Endometrium (tissue), 2 donors: Measurements from ENCODE around the gene PDIA4.
"Not testable (repeated sequence)": the region's sequence is repeated elsewhere in the genome, so short reads cannot be mapped to it uniquely, and the experiment has no call there.

Experiments
- FAIRE-seq: peaks from 2 replicates; lab custom pipeline; 2012; peaks lifted over from hg19 to GRCh38; lab: Jason Lieb, UNC
- donor health status: control.
- donor health status: control.

PDIA4 gene

DNA sequence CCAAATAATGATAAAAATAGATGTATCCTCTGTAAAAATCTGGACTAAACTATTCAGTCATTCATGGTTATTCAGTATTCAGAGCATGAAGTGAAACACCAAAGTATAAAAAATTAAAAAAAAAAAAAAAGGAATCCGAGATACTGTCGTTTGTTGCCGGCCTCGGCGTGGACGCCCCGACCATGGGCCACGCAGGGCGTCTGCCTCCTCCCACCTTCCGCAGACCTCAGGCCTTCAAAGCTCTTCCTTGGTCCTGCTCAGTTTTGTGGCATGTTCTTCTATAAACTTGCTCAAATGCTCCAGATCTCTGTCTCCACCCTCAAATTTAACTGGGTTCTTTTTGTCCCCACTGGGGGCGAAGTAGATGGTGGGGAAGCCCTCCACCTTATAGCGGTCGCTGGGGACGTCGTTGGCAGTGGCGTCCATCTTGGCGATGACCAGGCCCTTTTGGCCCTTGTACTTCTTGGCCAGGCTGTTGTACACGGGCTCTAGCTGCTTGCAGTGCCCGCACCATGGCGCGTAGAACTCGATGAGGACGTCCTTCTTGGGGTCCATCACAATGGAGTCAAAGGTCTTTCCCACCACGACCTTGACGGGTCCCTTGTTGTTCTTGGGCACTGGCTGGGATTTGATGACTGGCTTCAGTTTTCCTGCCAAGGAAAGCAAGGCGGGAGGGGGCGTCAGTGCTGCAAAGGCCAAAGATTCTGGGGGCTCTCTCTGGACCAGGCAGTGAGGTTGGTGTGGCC lies 24.6 kb downstream of the PDIA4 start:
- FAIRE-seq = no peak

DNA sequence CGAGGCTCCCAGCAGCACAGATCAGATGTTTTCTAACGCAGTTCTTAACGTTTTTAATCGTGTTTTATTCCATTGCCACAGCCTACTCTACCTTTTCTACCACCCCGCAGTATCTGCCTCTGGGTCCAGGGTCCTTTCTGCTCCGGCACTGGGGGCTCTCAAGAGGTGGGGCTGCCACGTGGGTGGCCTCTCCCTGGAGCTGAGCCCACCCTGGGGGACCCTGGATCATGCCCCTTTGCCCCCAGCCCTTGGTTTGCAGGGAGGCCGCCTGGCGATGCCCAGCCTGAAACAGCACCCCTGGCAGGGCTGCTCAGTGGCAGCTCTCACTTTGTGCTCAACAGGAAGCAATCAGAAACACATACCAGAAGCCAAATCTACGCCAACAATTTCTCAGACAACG lies 25.3 kb downstream of the PDIA4 start:
- FAIRE-seq = no peak

DNA sequence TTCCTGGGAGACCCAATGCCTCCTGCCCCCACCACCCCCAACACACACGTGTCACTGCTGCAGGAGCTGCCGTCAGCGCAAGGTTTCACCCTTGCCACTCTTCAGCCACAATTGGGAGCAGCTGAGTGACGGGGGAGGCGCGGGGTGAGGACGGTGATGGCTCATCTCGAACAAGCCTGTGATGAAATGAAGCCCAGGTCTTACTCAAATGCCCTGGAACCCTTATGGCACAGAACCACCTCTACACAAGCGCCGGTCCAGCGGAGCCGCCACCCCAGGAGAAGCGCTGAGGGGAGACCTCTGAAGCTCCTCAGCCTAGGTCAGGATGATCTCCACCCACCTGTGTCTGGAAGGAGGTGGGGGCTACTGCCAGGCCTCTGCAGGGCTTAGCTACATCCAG lies 25.7 kb downstream of the PDIA4 start:
- no peak for FAIRE-seq

DNA sequence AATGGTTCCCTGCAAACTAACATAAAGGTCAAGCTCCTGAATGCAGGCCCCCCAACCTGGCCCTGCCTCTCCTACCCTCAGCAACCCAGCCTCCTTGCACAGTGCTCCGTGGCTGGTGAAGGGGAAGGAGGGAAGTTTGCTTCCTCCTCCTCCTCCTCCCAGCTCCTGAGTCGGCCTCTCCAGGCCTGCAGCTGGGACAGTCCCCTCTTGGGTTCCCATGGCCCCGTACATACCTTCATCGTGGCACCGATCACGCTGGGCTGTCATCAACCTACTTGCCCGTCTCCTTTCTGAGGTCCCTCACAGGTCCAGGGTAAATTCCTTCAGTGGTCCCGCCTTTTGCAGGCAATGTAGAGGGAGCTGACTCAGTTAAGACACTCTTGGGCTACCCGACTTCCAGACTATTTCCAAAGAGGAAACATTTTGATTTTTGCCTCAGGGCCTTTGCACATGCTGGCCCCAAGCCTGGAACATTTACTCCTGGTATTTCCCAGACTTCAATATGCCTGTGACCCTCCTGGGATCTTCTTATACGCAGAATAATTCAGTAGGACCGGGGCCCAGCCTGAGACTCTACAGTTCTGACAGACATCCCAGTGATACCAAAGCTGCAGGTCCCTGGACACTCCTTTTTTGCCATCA lies 26.8 kb downstream of the PDIA4 start:
- no peak for FAIRE-seq

DNA sequence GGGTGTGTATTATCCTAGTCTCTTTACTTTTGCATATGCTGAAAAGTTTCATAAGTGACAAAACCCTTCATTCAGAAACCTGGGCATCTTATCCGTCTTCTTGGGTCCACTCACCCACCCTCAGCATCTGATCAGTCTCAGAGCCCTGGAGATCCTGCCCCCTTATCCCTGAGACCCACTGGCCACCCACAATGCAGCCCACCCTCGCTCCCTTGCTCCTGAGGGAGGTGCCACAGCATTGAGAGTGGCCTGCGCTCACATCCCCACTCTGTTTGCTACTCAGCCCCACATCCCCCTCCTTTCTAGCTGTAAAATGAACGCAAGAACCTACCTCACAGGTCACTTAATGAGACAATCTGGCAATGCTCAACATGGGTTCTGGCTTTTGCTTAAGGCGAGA lies 27.3 kb downstream of the PDIA4 start:
- no peak for FAIRE-seq

DNA sequence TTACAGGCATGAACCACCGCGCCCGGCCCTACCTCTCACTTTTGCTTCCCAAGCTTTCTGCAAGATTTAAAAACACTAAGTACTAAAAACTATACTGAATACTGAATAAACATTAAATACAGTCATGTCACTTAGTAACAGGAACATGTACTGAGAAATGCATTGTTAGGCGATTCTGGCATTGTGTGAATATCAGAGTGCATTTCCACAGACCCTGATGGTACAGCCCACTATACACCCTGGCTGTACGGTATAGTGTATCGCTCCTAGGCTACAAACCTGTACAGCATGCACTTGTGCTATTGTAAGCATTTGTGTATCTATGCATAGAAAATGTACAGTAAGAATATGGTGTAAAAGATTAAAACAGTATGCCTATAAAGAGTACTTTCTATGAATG lies 29.1 kb downstream of the PDIA4 start:
- FAIRE-seq = no peak

DNA sequence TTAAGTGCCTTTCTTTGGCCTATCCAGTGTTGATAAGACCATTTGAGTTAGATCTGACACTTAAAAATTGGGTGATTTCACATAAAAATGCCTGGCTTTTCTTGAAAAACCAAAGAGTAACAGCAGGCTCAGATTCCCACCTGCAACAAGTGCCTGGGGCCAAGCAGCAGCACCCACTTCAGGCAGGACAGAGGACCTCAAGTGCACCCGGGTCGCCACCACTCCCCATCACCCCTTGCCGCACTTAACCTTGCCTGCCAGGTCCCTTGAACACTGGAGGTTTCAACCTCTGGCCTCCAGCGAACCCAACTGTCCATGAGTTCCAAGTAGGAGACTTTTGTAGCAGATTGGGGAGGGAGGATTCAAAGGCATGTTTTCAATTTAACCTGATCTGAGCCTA lies 30.8 kb downstream of the PDIA4 start:
- FAIRE-seq = no peak

DNA sequence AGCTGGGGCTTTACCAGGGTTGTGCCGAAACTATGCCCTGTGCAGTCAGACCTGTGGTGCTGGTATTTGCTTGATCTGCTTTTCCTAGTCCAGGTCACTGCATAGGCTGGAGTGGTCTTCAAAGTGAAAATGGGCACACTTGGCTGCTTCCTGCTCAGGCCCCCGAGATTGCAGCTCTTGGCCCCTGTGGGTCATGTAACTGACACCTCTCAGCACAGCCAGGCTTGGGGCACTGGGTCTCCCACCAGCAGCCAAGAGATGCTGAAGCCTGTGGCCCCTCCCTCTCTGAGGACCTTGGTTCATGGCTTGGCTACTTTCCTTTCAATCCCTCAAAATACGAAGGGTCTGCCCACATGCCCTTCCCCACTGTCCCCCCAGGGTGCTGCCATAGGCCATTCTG lies 33.7 kb downstream of the PDIA4 start:
- no peak for FAIRE-seq

DNA sequence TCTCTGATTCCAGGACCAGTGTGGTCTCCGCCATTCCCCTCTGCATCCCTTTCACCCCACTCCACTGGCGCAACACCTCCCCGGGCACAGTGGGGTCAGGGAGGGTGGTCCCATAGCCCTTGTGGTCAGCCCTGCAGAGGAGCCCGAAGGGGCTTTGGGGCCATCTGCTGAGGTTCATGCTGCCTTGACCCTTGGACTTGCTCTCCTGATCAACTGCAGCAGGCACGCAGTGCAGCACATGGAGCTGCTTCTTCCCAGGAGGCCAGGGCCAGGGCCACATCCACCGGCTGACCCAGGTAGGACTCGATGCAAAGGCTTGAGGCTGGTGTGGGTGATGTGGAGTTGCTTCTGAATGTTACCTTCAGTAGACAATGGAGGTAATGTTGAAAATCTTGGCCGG lies 35.1 kb downstream of the PDIA4 start:
- FAIRE-seq = no peak

DNA sequence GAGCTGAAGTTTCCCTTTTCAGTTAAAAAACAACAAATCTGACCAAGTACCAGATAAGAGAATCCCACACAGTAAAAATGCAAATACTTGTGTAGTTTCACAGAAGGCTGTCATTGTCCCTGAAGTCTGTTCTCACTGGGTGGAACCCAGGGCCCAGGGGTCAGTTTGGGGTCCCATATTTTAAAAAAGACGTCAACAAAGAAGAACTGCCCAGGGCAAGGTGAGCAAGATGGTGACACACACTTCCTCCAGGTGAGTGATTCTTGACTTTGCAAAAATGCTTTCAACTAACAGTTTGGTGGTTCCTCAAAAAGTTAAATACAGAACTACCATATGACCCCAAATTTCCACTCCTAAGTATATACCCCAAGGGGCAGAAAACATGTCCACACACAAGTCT lies 36.8 kb downstream of the PDIA4 start:
- no peak for FAIRE-seq

DNA sequence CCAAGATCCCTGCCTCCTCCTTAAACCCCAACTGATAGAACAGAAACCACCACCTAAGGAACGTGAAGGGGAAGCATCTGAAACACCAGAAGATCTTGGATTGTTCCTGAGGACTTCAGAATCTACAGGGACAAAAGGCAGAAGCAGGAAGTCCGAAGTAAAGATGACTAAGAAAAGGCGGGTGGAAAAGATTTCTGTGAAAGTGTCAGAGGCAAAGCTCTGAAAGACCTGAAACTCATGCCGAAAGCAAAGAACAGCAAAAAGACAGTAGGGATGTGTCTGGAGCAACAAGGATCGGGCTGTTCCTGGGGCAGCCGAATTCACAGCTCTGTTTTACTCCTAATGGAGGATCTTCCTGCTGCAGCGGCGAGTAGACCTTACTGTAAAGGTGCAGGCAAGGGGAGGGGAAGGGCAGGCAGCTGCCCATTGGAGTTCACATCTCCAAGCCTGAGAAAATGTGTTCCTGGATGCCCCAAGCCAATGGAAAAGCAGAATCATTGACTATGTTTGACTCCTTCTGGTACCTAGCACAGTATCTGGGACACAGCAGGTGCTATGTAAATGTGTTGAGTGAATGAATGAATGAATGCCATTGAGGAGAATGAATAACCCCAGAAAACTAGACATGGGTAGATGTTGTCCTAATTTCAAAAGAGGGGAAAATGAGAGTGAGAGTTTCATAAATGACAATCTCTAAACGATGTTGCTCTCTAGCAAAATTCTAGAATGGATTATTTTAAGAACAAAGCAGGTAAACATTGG lies 40.4 kb downstream of the PDIA4 start:
- no peak for FAIRE-seq

DNA sequence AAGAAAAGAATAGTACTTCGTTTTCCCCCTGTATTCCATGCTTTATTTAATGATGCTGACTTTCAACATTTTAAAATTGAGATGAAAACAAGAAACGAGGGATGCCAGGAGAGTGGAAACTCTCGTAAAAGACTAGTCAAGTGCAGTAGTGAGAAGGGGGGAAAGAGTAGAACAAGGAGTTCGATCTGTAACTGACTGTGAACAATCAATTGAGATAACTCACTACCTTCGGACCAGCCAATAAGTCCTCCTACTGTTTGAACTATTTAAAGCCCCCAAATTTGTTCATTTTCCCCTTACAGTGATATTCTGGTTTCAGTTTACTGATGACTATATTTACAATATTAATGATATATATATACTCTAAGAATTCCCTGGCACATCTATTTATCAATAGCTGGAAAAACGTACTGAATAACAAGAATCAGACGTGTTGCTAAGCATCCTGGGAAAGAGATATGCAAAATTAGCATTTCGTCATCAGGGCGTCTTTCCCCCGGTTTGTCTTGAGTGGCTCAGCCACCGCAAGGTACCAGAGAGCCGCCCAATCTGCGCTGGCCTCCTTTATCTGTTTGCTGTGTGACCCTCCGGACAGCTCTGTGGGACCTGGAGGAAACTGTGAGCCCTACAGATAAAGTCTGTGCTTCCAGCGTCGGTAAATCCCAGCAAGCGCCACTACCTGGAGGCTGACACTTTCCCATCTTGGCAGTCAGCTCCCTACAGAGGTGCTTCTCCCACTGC lies 41.1 kb downstream of the PDIA4 start:
- FAIRE-seq = peak; percentile 33

DNA sequence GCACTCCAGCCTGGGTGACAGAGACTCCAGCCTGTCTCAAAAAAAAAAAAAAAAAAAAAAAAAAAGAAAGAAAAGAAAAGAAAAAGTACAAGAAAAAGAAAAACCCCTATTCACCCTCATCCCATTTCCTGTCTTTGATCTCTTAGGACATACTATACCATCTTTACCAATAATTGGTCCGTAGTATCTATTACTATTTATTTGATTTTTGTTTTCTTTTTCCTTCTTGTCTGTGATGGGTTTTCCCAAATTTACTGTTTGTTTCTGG lies 41.6 kb downstream of the PDIA4 start:
- no peak for FAIRE-seq

DNA sequence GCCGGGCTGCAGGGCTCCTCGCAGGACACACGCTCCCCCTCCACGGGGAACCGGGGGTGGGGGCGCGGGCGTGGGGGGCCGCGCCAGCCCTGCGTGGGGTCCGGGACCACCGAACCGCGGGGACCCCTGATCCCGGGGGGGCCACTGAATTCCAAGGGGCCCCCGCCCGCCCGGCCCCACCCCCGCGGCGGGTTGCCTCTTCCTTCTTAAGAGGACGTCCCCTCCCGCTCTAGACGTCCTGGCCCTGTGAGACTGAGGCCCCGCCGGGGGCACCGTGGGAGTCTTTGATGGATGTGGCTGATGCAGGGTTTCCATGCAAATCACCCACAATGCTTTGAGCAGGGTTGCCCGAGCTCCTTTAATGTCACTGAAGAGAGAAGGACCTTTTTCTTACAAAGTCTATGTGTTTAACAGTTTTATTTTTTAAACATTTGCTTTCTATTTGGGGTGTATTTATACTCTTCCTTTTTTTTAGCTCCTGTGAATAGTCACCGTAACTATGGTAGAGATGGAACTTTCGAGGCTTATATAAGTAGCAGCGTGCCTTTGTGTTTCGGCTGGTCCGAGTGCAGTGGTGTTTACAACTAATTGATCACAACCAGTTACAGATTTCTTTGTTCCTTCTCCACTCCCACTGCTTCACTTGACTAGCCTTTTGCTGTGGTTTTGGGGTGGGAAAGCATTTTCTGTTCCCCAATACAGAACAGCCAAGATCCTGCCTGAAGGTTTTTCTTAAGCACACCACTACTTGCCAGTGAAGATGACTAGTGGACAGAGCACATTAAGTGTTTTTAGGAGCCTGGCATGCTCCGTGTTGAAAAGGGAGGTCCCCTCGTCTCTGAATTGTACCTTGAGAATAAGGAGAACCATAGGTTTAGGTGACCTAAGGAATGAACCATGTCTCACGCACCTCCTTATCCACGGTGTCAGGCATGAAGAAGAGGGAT lies 44.8 kb downstream of the PDIA4 start:
- FAIRE-seq = no peak

DNA sequence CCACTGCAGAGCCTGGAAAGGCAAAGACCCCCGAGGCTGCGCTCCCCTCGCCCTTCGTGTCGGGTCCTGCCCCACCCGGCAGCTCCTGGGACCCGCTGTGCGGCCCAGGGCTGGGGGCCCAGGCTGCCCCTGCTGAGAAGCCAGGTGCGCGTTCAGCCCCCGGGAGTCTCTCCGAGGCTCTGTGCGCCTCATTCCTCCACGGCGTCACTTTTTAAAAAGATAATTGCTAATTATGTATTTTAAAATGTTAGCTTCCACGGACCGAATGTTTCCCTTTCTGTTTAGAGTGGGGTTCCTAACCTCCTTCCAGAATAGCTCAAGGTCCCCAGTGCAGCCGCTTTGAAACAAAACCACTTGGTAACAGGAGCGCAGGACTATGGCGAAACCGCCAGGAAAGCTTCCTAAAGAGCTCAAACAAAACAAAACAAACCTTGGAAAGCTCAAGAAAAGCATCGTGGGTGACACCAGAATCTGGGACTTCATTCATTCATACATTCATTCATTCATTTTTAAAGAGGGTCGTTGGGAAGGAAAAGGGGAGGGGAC lies 45.6 kb downstream of the PDIA4 start:
- no peak for FAIRE-seq

DNA sequence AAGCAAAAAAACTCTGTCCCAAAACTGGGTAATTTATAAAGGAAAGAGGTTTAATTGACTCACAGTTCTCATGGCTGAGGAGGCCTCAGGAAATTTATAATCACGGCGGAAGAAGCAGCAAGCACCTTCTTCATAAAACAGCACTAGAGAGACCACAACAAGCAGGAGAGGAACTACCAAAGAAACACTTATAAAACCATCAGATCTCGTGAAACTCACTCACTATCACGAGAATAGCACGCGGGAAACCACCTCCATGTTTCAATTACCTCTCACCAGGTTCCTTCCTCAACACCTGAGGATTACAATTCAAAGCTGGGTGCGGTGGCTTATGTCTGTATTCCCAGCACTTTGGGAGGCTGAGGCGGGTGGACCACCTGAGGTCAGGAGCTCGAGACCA lies 48.5 kb downstream of the PDIA4 start:
- FAIRE-seq = no peak

DNA sequence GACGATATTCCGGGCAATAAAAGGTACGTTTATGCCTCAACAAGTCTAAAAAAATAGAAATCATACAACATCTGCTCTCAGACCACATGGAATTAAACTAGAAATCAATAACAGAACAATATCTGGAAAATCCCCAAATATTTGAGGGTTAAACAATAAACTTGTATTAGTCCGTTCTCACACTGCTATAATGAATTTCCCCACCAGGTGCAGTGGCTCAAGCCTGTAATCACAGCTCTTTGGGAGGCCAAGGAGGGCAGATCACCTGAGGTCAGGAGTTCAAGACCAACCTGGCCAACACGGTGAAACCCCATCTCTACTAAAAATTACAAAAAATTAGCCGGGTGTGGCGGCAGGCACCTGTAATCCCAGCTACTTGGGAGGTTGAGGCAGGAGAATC lies 49.2 kb downstream of the PDIA4 start:
- FAIRE-seq = not testable (repeated sequence)

DNA sequence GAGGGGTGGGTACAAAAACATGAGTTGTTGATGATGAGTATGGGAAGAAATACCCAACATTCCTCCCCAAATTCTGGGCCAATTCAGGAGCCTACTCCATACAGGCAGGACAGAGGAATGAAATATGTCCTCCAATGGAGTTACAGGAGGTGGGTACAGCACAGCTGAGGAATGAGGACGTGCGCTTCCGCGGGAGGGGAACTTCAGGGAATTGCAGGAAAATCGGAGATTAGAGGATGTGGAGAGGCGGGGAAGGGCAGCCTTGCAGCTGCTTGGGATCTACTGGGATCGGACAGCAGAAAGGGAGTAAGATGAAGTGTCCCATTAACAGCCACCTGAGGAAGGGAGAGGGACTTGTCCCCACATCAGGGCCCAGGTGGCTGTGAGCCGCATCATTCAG lies 50.2 kb downstream of the PDIA4 start:
- no peak for FAIRE-seq

DNA sequence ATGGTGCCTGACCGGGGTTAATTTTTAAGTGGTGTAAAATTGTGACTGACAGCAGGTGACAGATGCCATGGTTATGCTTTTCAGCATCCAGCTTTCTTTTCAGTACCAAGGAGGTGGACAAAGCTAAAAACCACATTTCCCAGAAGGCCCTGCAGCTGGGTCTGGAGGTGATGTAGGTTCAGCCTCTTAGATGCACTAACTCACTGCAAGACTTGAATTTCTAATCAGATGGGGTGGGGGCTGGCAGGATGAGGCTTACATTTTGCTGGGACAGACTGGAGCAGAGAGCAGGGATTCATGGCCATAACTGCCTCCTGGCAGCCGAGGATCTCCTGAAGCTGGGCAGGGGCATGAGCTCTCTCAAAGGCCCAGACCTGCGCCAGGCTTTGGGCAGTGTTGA lies 52.4 kb downstream of the PDIA4 start:
- no peak for FAIRE-seq

DNA sequence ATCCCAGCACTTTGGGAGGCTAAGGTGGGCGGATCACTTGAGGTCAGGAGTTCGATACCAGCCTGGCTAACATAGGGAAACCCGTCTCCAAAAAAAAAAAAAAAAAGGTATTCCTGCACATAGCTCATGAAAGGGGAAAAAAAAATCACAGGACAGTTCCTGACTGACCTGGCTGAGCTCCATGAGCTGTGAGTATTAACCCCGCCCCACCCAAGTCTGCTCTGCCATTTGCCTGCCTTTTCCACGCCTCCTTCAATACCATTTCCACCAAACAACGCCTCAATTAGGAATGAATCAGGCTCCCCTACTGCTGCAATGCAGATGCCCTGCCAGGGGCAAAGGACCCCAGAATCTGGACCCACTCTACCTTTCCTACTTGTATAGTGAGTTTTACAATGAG lies 55.0 kb downstream of the PDIA4 start:
- FAIRE-seq = no peak

DNA sequence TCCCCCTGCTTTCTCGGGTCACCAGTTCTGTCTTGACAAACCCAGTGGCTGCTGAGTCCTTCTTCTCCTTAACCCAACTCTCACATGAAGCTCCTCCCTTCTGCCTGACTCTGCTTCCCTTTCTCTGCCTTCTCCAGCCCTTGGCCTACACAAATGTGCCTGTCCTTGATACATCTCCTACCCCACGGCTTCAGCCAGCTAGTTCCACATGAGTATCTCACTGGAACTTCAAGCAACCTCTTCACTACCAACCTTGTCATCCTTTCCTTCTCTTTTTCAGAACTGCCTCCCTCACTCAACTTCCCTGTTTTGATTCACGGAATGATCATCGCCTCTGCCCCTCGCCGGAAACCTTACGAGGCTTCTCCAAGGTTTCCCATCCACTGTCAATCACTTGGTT lies 55.9 kb downstream of the PDIA4 start:
- no peak for FAIRE-seq

DNA sequence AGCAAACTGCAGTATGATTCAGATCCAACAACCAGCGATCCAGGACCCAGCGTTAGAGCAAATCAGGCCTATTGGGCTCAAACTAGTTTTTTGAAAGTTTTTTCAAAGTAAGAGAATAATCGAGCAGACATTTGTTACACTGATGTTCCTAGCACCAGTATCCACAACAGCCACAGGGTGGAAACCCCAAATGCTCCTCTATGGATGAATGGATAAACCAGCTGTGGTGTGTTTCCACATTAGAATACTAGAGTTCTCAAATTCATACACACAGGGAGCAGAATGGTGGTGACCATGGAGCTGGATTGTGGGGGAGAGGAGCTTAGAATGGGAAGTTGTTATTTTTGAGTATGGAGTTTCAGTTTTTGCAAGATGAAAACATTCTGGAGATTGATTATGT lies 60.7 kb downstream of the PDIA4 start:
- FAIRE-seq = no peak
